DND-41 (cell line): Measurements from ENCODE around the gene NRP1.

Source experiments
- ATAC-seq: fragments of 200-7000 bp; cut with Tn5 transposase; 3 replicates; pipeline ENCODE4 v1.9.1; 2021; ENCODE audit warnings: low read depth; ENCODE audit not compliant: insufficient read depth
- DNase-seq: peaks from one replicate; pipeline ENCODE4 v3.0.0-alpha.2; 2020
- H2AFZ ChIP-seq: 2 replicates; pipeline ENCODE4 v1.6.0; 2012; ENCODE audit warnings: low read depth, low read length
- H3K27ac ChIP-seq: 2 replicates; pipeline ENCODE4 v1.5.1; 2012; ENCODE audit warnings: low read length, inconsistent platforms
- H3K27me3 ChIP-seq: fragments of 200-600 bp; sonication (generic); 2 replicates; pipeline ENCODE4 v1.6.0; 2012; ENCODE audit warnings: low read length, mild to moderate bottlenecking, inconsistent platforms; ENCODE audit not compliant: insufficient read depth, poor library complexity
- H3K36me3 ChIP-seq: 2 replicates; pipeline ENCODE4 v1.5.1; 2012; ENCODE audit warnings: low read length, inconsistent platforms; ENCODE audit not compliant: insufficient read depth
- H3K4me1 ChIP-seq: 2 replicates; pipeline ENCODE4 v1.5.1; 2012; ENCODE audit warnings: mild to moderate bottlenecking, low read length; ENCODE audit not compliant: insufficient read depth
- H3K4me2 ChIP-seq: 2 replicates; pipeline ENCODE4 v1.6.0; 2012; ENCODE audit warnings: mild to moderate bottlenecking, moderate library complexity, low read length, inconsistent platforms; ENCODE audit not compliant: insufficient read depth
- H3K4me3 ChIP-seq, 2 experiments: fragments of 200-600 bp in 1 of 2; shearing (Covaris generic) in 1 of 2; 2 replicates each; pipeline ENCODE4 v1.5.1; 2012 to 2016; ENCODE audit warnings: inconsistent platforms in 2 of 2, low read length in 2 of 2, mild to moderate bottlenecking in 2 of 2, low read depth in 1 of 2, moderate library complexity in 1 of 2
- H3K79me2 ChIP-seq: 2 replicates; pipeline ENCODE4 v1.6.0; 2012; ENCODE audit warnings: low read length, inconsistent platforms; ENCODE audit not compliant: insufficient read depth
- H3K9ac ChIP-seq: 2 replicates; pipeline ENCODE4 v1.6.0; 2012; ENCODE audit warnings: low read depth, mild to moderate bottlenecking, inconsistent platforms, low read length, moderate library complexity
- H3K9me3 ChIP-seq: 2 replicates; pipeline ENCODE4 v1.5.1; 2012; ENCODE audit warnings: low read length, moderate library complexity, mild to moderate bottlenecking, inconsistent platforms; ENCODE audit not compliant: insufficient read depth, severe bottlenecking
- H4K20me1 ChIP-seq: 2 replicates; pipeline ENCODE4 v1.6.0; 2012; ENCODE audit warnings: low read length; ENCODE audit not compliant: insufficient read depth
- EZH2 ChIP-seq: IDR thresholded peaks from 3 replicates; pipeline ENCODE4 v1.6.1; 2012; ENCODE audit warnings: borderline replicate concordance, low read depth, mild to moderate bottlenecking, moderate library complexity, low read length, inconsistent platforms; ENCODE audit not compliant: severe bottlenecking
- TF ChIP-seq, protein P1 (sequence below): IDR thresholded peaks from 2 replicates; pipeline ENCODE4 v1.5.1; 2012; ENCODE audit warnings: borderline replicate concordance, low read length, moderate library complexity, mild to moderate bottlenecking; ENCODE audit not compliant: poor library complexity, severe bottlenecking; ENCODE audit errors: extremely low read depth

The NRP1 gene

DNA sequence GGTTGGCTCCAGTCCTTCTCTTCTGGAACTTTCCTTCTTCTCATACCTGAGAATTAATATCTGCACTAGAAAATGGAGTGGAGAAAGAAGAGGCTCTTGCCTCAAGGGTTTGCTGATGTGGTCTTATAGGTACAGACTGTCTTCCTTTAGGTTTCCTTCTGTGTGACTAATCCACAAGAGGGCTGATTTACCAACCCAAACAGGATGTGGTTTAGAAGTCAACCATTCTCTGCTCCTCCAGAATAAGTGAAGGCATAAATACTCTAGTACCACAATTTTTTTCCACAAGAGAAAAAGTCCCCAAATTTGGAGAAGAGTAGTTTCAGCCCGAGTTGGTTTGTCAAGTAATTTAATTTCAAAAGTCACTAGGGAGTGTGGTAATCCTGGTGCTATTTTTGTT lies 85.8 kb downstream of the NRP1 start:
- Histone ChIP-seq H3K4me1 (peaks cover 37% of the 10 kb centered on the region), H3K79me2 (no peaks in the 10 kb centered on the region), H4K20me1 (no peaks in the 10 kb centered on the region), H2AFZ (0 out of 2 replicates have a peak overlapping the region, but pooled peaks have one; percentile 6), H3K9me3 (no peaks in the 10 kb centered on the region), H3K36me3 (no peaks in the 10 kb centered on the region), H3K9ac (no peak overlapping the region), H3K4me3 (no peak overlapping the region), H3K27me3 (no peaks in the 10 kb centered on the region), H3K4me2 (peak overlapping the region; percentile 45), H3K27ac (peak overlapping the region; percentile 71)
- ATAC-seq (peak; percentile 100), DNase-seq (peak; percentile 60)
- TF ChIP-seq, protein P1, sequence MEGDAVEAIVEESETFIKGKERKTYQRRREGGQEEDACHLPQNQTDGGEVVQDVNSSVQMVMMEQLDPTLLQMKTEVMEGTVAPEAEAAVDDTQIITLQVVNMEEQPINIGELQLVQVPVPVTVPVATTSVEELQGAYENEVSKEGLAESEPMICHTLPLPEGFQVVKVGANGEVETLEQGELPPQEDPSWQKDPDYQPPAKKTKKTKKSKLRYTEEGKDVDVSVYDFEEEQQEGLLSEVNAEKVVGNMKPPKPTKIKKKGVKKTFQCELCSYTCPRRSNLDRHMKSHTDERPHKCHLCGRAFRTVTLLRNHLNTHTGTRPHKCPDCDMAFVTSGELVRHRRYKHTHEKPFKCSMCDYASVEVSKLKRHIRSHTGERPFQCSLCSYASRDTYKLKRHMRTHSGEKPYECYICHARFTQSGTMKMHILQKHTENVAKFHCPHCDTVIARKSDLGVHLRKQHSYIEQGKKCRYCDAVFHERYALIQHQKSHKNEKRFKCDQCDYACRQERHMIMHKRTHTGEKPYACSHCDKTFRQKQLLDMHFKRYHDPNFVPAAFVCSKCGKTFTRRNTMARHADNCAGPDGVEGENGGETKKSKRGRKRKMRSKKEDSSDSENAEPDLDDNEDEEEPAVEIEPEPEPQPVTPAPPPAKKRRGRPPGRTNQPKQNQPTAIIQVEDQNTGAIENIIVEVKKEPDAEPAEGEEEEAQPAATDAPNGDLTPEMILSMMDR = peak; percentile 40
- no peak for TF ChIP-seq EZH2

DNA sequence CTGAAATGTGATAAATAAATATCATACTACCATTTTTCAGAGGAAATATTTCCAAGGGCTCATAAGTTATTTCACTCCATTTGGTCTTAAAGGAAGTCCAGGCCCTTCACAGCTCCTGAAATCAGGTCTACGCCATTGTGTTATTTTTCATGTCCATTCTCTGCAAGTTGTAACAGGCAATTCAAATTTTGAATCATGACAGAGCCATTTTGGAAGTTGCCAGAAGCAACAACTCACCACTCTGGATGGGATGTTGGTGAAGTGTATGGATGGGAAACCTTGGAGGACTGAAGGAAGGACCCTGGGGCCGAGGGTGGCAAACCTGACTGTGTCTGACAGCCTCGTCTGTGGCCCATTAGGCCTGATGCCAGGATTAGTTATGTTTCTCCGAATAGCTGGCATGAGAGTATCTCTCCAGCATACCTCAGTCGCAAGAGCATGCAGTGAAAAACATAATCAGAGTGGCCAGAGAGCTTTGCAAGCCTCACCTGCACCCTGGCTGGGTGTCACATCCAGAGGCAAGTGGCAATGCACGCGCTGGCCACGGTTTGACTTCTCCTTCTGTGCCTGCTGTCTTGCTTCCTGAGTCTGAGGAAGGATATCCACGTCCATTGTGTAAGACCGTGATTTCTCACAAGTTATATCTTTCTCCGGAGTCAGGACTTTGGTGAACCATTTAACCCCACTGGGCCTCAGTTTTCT lies 87.1 kb downstream of the NRP1 start:
- no peak overlapping the region for H3K9ac ChIP-seq
- H4K20me1 ChIP-seq = no peaks in the 10 kb centered on the region
- no peaks in the 10 kb centered on the region for H3K27me3 ChIP-seq
- no peaks in the 10 kb centered on the region for H3K79me2 ChIP-seq
- H3K36me3 ChIP-seq = no peaks in the 10 kb centered on the region
- TF ChIP-seq, protein P1 = no peak
- TF ChIP-seq EZH2 = no peak
- no peak overlapping the region for H2AFZ ChIP-seq
- no peak overlapping the region for H3K4me3 ChIP-seq
- H3K4me1 ChIP-seq = peaks cover 37% of the 10 kb centered on the region
- H3K4me2 ChIP-seq = no peak overlapping the region
- ATAC-seq (no peak), DNase-seq (no peak)
- H3K27ac ChIP-seq = peak overlapping the region; percentile 71
- H3K9me3 ChIP-seq = no peaks in the 10 kb centered on the region

DNA sequence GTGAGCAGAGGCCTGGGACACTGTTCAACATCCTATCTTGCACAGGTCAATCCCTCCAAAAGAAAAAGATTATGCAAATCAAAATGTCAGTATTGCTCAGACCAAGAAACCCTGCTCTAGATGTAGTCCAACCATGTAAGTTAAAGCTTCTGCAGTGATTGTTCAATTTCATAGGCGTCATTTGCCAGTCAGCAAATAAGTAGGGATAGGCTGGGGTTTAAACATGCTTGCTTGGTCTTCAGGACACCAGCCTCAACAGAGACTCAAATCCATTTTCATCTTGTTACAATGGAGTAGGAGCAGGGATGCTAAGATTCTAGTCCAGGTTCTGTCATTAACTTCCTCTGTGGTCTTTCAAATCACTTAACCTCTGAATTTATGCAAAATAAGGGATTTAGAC lies 89.1 kb downstream of the NRP1 start:
- Histone ChIP-seq H3K9ac (no peak overlapping the region), H3K4me2 (no peak overlapping the region), H3K36me3 (no peaks in the 10 kb centered on the region), H3K27ac (no peak overlapping the region), H2AFZ (no peak overlapping the region), H3K4me3 (no peak overlapping the region), H3K27me3 (no peaks in the 10 kb centered on the region), H3K9me3 (no peaks in the 10 kb centered on the region), H3K79me2 (no peaks in the 10 kb centered on the region), H4K20me1 (no peaks in the 10 kb centered on the region), H3K4me1 (peaks cover 31% of the 10 kb centered on the region)
- TF ChIP-seq EZH2 = no peak
- TF ChIP-seq, protein P1 = no peak
- ATAC-seq = no peak
- DNase-seq = no peak
